SJSA1 (cell line): ENCODE results near the gene DHH. TPM values are rescaled to one million over a fixed set of nuclear protein-coding genes. Genes with fewer than 3 reads are reported as not detected.
"Not testable (repeated sequence)": the region's sequence is repeated elsewhere in the genome, so short reads cannot be mapped to it uniquely, and the experiment has no call there.

Experiments
- DNase-seq, 2 experiments: peaks; one replicate each; pipeline ENCODE4 v3.0.0-alpha.2; 2015 to 2020; ENCODE audit warnings: low spot score in 2 of 2, low read depth in 1 of 2
- H3K27ac ChIP-seq: fragments of 250-450 bp; sonication (Bioruptor Pico); 2 replicates; pipeline ENCODE4 v1.5.1; 2020; ENCODE audit warnings: mild to moderate bottlenecking, moderate library complexity
- H3K27me3 ChIP-seq: fragments of 250-450 bp; sonication (Bioruptor Pico); replicated peaks from 2 replicates; pipeline ENCODE4 v1.5.1; 2020; ENCODE audit warnings: mild to moderate bottlenecking, moderate library complexity
- H3K36me3 ChIP-seq: fragments of 250-450 bp; sonication (Bioruptor Pico); 2 replicates; pipeline ENCODE4 v1.5.1; 2020; ENCODE audit warnings: mild to moderate bottlenecking
- H3K4me1 ChIP-seq: fragments of 250-450 bp; sonication (Bioruptor Pico); replicated peaks from 2 replicates; pipeline ENCODE4 v1.6.1; 2021; ENCODE audit warnings: mild to moderate bottlenecking
- H3K4me3 ChIP-seq: fragments of 250-450 bp; sonication (Bioruptor Pico); 2 replicates; pipeline ENCODE4 v1.5.1; 2020; ENCODE audit warnings: mild to moderate bottlenecking
- H3K9me3 ChIP-seq: fragments of 250-450 bp; sonication (Bioruptor Pico); replicated peaks from 2 replicates; pipeline ENCODE4 v1.5.1; 2020; ENCODE audit warnings: mild to moderate bottlenecking
- total RNA-seq: library from RNA; depleted of rRNA; stranded (reverse); fragments of >200 nt; shearing (Covaris generic); gene quantifications from 2 replicates; pipeline ENCODE4 v1.2.3, GENCODE V29; 2014

Gene DHH
- total RNA-seq, 1 experiment from 2014 or later, result not detected

DNA sequence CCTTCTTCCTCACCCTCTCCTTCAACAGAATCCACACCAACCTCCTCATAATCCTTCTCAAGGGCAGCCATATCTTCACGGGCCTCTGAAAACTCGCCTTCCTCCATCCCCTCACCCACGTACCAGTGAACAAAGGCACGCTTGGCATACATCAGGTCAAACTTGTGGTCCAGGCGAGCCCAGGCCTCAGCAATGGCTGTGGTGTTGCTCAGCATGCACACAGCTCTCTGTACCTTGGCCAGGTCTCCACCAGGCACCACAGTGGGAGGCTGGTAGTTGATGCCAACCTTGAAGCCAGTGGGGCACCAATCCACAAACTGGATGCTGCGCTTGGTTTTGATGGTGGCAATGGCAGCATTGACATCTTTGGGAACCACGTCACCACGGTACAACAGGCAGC lies 33.4 kb upstream of the DHH start:
- H3K27ac ChIP-seq, H3K9me3 ChIP-seq, H3K27me3 ChIP-seq, DNase-seq, H3K4me3 ChIP-seq: not testable (repeated sequence)
- H3K4me1 ChIP-seq, result peaks cover 25% of the 10 kb centered on the region
- H3K36me3 ChIP-seq, result peaks cover 51% of the 10 kb centered on the region

- Histone ChIP-seq H3K27ac (peak overlapping the region; percentile 22; the same call in 1 of the 2 replicates), H3K4me3 (no peak overlapping the region), H3K27me3 (no peaks in the 10 kb centered on the region; the same call in none of the 2 replicates), H3K36me3 (peaks cover 51% of the 10 kb centered on the region), H3K9me3 (peaks cover 5% of the 10 kb centered on the region; the same call in 1 of the 2 replicates), H3K4me1 (peaks cover 18% of the 10 kb centered on the region)
- no peak for DNase-seq
Measured at GRCh38 chr12:49126852-49127763, 32.5 kb upstream of the DHH start.

- no peaks in the 10 kb centered on the region for H3K9me3 ChIP-seq
- no peak overlapping the region for H3K27ac ChIP-seq
- H3K36me3 ChIP-seq, result peaks cover 3% of the 10 kb centered on the region; the same call in 1 of the 2 replicates
- H3K4me1 ChIP-seq, result no peaks in the 10 kb centered on the region
- no peak overlapping the region for H3K4me3 ChIP-seq
- DNase-seq, result peak; percentile 36 to 52
- H3K27me3 ChIP-seq, result no peaks in the 10 kb centered on the region
Measured at GRCh38 chr12:49121047-49121696, 26.6 kb upstream of the DHH start.

- Histone ChIP-seq H3K9me3 (no peaks in the 10 kb centered on the region), H3K27ac (peak overlapping the region; percentile 23; the same call in 1 of the 2 replicates), H3K27me3 (no peaks in the 10 kb centered on the region), H3K4me1 (peaks cover 14% of the 10 kb centered on the region), H3K4me3 (peak overlapping the region; percentile 59), H3K36me3 (no peaks in the 10 kb centered on the region; the same call in 1 of the 2 replicates)
- DNase-seq, result no peak
Measured at GRCh38 chr12:49111206-49111605, 16.6 kb upstream of the DHH start.

DNA sequence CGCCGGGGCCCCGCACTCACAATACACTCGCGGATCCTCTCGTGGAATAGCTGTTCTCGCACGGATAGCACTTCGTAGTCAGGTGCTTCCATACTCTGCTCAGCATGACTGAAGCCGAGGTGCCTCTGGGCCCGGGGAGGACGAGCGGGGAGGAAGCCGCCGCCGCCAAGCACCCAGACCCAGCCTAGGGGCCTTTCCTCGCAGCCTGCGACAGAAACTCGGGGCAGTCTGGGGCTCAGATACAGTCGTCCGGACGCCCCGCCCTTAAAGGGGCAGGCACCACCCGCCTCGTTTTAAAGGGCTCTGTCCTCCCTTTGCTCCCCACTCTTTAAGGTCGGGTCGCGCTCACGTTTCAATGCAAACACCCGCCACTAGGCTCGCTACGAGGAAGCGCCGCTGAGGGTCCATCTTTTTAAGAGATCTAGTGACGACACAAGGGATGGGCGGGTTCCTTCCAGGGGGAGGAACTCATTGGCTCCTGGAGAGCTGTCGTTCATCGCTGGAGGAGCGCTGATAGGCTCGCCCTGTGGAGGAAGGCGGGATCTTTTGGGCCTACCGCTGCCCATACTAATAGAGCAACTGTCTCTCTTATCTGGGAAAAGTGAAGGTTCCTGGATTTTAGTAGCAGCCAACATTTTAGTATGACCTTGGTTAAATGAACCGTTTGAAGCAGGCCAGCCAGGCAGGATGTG lies 16.0 kb upstream of the DHH start, which contains the start of gene LMBR1L:
Gene LMBR1L (minus strand): TSS at position 384 of the 692 bp plus-strand sequence. CDS start 292 bp downstream, at position 92.
- Histone ChIP-seq H3K9me3 (no peaks in the 10 kb centered on the region), H3K4me1 (peaks cover 17% of the 10 kb centered on the region), H3K27me3 (no peaks in the 10 kb centered on the region), H3K4me3 (peak within 1 kb of the TSS; percentile 59), H3K36me3 (peaks cover under 1% of the 10 kb centered on the region), H3K27ac (peak within 1 kb of the TSS; percentile 23; the same call in 1 of the 2 replicates)
- DNase-seq, result peak; percentile 97 to 98

- H3K9me3 ChIP-seq, result no peaks in the 10 kb centered on the region
- no peak for DNase-seq
Measured at GRCh38 chr12:49109641-49110463, 15.3 kb upstream of the DHH start.

DNA sequence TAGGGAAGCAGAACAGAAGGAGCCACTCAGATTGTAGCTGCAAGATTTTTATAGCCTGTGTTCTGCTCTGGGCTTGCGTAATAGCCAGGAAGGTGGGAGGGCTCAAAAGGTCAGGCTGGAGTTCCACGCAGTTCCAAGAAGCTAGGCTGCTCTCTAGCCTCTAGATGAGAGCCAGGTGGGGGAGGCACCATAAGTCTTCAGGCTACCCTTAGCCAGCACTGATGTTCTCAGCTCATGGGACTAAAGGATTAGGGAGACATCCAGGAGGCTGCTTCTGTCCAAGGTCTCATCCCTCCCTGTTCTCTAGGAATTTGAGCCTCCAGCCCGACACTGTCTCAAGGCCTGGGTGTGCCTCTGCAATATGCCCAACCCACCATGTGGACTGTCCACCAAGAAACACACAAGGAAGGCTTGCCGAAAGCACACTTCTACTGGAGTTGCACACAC lies 14.4 kb upstream of the DHH start:
- no peaks in the 10 kb centered on the region for H3K27me3 ChIP-seq
- H3K36me3 ChIP-seq, result peaks cover 13% of the 10 kb centered on the region
- DNase-seq, result no peak
- H3K9me3 ChIP-seq, result no peaks in the 10 kb centered on the region
- H3K4me1 ChIP-seq, result peaks cover 18% of the 10 kb centered on the region
- H3K27ac ChIP-seq, result no peak overlapping the region
- H3K4me3 ChIP-seq, result no peak overlapping the region

More at GRCh38 chr12:49109641-49110463, 15.3 kb upstream of the DHH start:
- Histone ChIP-seq H3K4me3 (peak overlapping the region; percentile 59), H3K27ac (no peak overlapping the region), H3K27me3 (no peaks in the 10 kb centered on the region), H3K4me1 (peaks cover 18% of the 10 kb centered on the region), H3K36me3 (peaks cover 8% of the 10 kb centered on the region)

GRCh38 chr12:49105504-49106084 lies 11.0 kb upstream of the DHH start:
- peaks cover 27% of the 10 kb centered on the region for H3K36me3 ChIP-seq
- H3K27ac ChIP-seq, result no peak overlapping the region
- no peak overlapping the region for H3K4me3 ChIP-seq
- H3K9me3 ChIP-seq, result no peaks in the 10 kb centered on the region
- DNase-seq, result no peak
- no peaks in the 10 kb centered on the region for H3K27me3 ChIP-seq
- peaks cover 13% of the 10 kb centered on the region for H3K4me1 ChIP-seq

DNA sequence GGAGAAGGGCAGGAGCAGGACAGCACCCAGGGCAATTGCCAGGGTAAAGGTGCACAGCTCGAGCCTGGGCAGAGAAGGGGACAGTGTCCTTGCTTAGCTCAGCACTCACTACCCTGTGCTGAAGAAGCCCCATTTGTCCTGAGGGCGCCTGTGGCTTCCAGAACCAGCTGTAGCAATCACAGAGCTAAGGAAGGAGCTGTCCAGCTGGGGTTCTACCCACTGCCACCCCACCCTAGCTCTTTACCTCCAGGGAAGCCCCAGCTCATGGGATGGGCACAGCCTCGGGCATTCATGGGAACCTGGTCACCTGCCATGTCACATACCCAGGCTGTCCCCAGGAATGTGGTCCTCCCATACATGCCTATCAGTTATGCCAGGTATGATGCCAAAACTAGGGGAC lies 10.2 kb upstream of the DHH start:
- Histone ChIP-seq H3K27me3 (no peaks in the 10 kb centered on the region), H3K27ac (no peak overlapping the region), H3K4me3 (no peak overlapping the region), H3K9me3 (no peaks in the 10 kb centered on the region), H3K4me1 (peaks cover 12% of the 10 kb centered on the region), H3K36me3 (peaks cover 32% of the 10 kb centered on the region)
- no peak for DNase-seq

GRCh38 chr12:49100380-49100779 lies 5.8 kb upstream of the DHH start:
- Histone ChIP-seq H3K27ac (no peak overlapping the region), H3K4me3 (no peak overlapping the region), H3K27me3 (peaks cover 3% of the 10 kb centered on the region; the same call in 1 of the 2 replicates), H3K9me3 (no peaks in the 10 kb centered on the region), H3K36me3 (peaks cover 41% of the 10 kb centered on the region), H3K4me1 (no peaks in the 10 kb centered on the region; the same call in 1 of the 2 replicates)
- DNase-seq, result no peak

DNA sequence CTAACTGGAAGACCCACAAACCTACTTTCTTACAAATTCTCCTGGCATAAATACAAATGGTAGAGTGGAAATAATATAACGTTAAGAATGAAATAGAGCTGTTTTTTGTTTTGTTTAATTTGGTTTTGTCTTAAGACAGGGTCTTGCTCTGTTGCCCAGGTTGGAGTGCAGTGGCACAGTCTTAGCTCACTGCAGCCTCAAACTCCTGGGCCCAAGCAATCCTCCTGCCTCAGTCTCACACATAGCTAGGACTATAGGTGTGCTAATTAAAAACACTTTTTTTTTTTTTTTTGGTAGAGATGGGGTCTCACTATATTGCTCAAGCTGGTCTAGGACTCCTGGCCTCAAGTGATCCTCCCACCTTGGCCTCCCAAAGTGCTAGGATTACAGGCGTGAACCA lies 4.1 kb upstream of the DHH start:
- Histone ChIP-seq H3K4me1 (peaks cover 7% of the 10 kb centered on the region), H3K9me3 (no peaks in the 10 kb centered on the region), H3K36me3 (peaks cover 29% of the 10 kb centered on the region), H3K27me3 (peaks cover 20% of the 10 kb centered on the region), H3K4me3 (no peak overlapping the region), H3K27ac (no peak overlapping the region)
- no peak for DNase-seq

DNA sequence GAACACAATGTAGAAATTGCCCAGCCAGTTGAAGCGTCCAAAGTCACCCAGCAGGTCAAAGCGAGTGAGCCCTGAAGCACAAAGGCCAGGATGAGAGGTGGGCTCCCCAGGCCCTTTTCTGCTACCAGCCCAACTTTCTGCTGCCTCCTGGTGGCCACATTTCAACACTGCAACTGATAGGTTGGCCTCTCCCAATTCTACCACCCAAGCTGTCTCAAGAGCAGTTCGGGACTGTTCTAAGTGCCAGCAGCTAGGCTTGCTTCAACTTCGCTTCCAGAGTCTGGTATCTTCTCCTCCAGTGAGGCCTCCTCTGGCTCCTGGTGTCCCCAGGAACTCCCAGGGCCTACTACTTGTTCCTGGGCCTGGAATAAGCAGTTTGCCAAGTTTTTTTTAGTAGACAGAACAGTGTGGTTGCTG lies 3.4 kb upstream of the DHH start:
- Histone ChIP-seq H3K27me3 (peaks cover 26% of the 10 kb centered on the region), H3K36me3 (peaks cover 26% of the 10 kb centered on the region), H3K4me3 (no peak overlapping the region), H3K9me3 (no peaks in the 10 kb centered on the region), H3K27ac (no peak overlapping the region), H3K4me1 (peaks cover 7% of the 10 kb centered on the region)
- DNase-seq, result peak; percentile 32 to 54
